ENCODE data around the gene PKD1L1. TPM values are rescaled to one million over a fixed set of nuclear protein-coding genes. Genes with fewer than 3 reads are reported as not detected.

Gene PKD1L1
- total RNA-seq, 1 donor from 2014 or later = 0.59 TPM

DNA sequence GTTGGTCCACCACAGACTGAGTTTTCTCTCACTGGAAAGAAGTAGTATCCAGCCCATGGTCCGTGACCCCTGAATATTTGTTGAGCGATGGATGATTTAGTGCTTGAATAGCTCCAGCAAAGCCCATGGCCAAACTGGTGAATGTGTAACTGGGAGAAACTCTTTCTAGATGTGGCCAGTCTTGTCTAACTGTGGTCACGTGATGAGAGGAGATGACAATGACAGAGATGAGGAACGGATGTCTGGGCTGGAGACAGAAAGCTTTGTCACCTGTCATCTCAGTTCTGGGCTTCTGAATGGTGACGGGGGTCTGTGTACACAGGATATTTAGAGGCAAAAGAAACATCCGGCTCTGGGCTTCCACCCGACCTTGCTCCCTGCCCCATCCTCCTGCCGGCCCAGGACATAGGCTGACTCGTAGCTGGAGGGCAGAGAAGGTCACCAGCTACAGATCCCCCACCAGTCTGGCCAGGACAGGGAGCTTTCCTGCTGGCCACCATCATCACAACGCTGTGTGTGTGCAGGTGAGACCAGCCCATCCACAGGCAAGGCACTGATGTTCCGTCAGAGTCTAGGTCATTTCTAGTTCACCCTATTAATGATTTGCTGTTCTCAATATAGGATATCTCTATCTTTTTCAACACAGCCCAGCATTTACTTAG lies 213.8 kb downstream of the PKD1L1 start:
- no peaks in the 10 kb centered on the region for H3K36me3 ChIP-seq
- H3K4me3 ChIP-seq = no peak overlapping the region
- no peaks in the 10 kb centered on the region for H3K27me3 ChIP-seq (ENCODE audit: low read depth)
- no peaks in the 10 kb centered on the region for H3K9me3 ChIP-seq
- no peak overlapping the region for H3K27ac ChIP-seq
- DNase-seq = no peak
- TF ChIP-seq, protein P1, sequence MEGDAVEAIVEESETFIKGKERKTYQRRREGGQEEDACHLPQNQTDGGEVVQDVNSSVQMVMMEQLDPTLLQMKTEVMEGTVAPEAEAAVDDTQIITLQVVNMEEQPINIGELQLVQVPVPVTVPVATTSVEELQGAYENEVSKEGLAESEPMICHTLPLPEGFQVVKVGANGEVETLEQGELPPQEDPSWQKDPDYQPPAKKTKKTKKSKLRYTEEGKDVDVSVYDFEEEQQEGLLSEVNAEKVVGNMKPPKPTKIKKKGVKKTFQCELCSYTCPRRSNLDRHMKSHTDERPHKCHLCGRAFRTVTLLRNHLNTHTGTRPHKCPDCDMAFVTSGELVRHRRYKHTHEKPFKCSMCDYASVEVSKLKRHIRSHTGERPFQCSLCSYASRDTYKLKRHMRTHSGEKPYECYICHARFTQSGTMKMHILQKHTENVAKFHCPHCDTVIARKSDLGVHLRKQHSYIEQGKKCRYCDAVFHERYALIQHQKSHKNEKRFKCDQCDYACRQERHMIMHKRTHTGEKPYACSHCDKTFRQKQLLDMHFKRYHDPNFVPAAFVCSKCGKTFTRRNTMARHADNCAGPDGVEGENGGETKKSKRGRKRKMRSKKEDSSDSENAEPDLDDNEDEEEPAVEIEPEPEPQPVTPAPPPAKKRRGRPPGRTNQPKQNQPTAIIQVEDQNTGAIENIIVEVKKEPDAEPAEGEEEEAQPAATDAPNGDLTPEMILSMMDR (IDR thresholded peaks at IDR 0.05) = no peak
- ATAC-seq = no peak
- H3K4me1 ChIP-seq = no peaks in the 10 kb centered on the region
- intact Hi-C loops (cut with DNase I) = no loop called here

DNA sequence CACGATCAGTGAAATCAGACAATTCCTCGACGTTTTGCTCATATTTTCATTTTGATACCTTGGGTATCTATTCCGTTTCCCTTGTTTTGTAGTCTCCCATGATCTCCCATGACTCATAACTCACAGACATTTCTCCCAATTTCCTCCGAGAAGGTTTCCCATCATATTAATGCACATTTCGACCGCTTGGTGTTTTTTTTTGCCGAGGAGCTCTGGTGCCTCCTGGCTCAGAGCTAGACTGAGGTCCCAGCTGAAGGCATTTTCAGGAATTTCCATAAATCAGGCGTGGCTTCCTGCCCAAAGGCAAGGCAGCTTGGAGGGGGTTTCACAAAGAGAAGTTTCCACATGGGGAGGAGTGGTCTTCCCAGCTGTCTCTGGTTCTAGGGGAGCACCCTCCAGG lies 218.1 kb downstream of the PKD1L1 start:
- TF ChIP-seq, protein P1 (IDR thresholded peaks at IDR 0.05) = no peak
- Histone ChIP-seq H3K27ac (no peak overlapping the region), H3K9me3 (no peaks in the 10 kb centered on the region), H3K36me3 (no peaks in the 10 kb centered on the region), H3K4me3 (no peak overlapping the region), H3K4me1 (no peaks in the 10 kb centered on the region), H3K27me3 (ENCODE audit: low read depth) (no peaks in the 10 kb centered on the region)
- DNase-seq = no peak
- intact Hi-C loops (cut with DNase I) = no loop called here
- no peak for ATAC-seq

DNA sequence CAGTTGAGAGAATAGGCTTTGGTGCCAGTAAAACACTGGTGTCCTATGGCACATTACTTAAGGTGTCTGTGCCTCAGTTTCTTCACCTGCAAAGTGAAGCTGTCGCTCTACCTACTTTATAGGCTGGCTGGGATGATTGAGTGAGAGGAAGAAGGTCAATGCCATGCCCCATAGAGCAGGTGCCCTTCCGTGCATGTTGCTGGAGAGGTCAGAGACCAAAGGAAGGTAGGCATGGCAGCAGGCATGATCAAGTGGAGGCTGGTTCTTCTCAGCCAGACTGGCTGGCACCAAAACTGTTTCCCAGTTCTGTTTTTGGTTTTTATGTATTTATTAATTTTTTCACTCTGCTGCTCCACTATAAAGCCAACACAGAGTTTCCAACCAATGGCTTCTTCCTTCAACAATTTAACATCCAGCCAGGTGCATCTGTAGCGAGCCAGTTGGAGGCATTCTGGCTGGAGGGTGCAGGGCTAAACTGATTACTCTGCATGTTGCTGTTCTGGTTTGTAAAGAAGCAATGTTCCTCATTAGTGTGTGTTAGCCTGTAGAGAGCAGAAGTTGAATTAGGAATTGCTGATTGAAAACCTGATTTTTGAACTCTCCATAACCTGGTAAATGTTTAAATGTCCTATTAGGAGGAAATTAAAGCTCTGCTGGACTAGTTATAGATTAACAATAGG lies 222.1 kb downstream of the PKD1L1 start:
- no peaks in the 10 kb centered on the region for H3K36me3 ChIP-seq
- H3K4me1 ChIP-seq = no peaks in the 10 kb centered on the region
- H3K4me3 ChIP-seq = no peak overlapping the region
- intact Hi-C loops (cut with DNase I) = no loop called here
- ATAC-seq (no peak), DNase-seq (no peak)
- no peak overlapping the region for H3K27ac ChIP-seq
- TF ChIP-seq, protein P1 (IDR thresholded peaks at IDR 0.05) = no peak
- no peaks in the 10 kb centered on the region for H3K27me3 ChIP-seq (ENCODE audit: low read depth)
- no peaks in the 10 kb centered on the region for H3K9me3 ChIP-seq

DNA sequence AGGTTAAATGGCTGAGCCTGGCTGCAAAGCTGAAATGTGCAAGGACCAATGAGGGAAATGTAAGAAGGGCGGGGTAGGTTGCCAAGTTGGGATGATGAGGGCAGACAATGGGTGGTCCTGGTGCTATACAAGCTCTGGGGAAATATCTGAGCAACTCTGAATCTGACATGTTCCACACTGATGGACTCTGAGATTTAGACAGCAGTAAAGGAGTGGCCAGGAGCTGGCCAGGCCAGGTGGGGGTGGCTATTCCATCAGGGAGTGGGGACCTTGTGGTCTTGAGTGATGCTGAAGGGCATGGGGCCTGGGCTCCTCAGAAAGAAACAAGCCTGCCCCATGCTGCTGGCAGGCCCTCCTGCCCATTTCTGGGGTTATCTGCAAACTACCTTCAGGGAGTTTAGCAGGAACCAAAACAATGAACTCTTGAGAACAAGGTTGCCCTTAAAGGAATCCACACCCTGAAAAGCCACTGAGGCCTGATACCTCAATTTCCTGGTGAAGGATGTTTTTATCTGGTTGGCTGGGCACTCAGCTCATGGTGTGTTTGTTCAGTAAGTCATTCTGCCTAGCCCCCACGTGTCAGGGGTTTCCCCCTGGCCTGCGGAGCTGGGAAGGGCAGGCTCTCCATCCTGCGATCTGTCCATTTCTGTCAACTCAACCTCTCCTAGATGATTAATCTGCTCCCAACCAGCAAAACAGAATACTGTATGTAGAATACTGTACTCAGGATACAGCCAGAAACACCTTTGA lies 223.1 kb downstream of the PKD1L1 start:
- H3K4me3 ChIP-seq = no peak overlapping the region
- TF ChIP-seq, protein P1 (IDR thresholded peaks at IDR 0.05) = no peak
- no peaks in the 10 kb centered on the region for H3K27me3 ChIP-seq (ENCODE audit: low read depth)
- ATAC-seq = no peak
- peaks cover 2% of the 10 kb centered on the region for H3K4me1 ChIP-seq
- no peak overlapping the region for H3K27ac ChIP-seq
- DNase-seq = no peak
- no peaks in the 10 kb centered on the region for H3K36me3 ChIP-seq
- no peaks in the 10 kb centered on the region for H3K9me3 ChIP-seq
- intact Hi-C loops (cut with DNase I) = no loop called here

Other genes starting within 250 kb of the PKD1L1 start
- gene HUS1, start 31.1 kb upstream of the PKD1L1 start, total RNA-seq = 39.2 TPM
- gene SUN3, start 80.6 kb upstream of the PKD1L1 start, total RNA-seq = not detected
- 1.6 TPM for gene C7orf57, start 87.1 kb upstream of the PKD1L1 start, total RNA-seq
- 61.0 TPM for gene UPP1, start 140.8 kb upstream of the PKD1L1 start, total RNA-seq
- 2.2 TPM for gene ABCA13, start 223.0 kb upstream of the PKD1L1 start, total RNA-seq

Measured in lower lobe of right lung (tissue), 2 donors.